NCI-H2196 treated with DMSO at 0.1 percent for 48 hours (cell line): ENCODE results near the gene CLDN9.

ENCODE experiments used
- DNase-seq: peaks from one replicate; lab custom pipeline; 2025; ENCODE audit not compliant: unreplicated experiment; lab: John Stamatoyannopoulos, UW

Gene CLDN9

DNA sequence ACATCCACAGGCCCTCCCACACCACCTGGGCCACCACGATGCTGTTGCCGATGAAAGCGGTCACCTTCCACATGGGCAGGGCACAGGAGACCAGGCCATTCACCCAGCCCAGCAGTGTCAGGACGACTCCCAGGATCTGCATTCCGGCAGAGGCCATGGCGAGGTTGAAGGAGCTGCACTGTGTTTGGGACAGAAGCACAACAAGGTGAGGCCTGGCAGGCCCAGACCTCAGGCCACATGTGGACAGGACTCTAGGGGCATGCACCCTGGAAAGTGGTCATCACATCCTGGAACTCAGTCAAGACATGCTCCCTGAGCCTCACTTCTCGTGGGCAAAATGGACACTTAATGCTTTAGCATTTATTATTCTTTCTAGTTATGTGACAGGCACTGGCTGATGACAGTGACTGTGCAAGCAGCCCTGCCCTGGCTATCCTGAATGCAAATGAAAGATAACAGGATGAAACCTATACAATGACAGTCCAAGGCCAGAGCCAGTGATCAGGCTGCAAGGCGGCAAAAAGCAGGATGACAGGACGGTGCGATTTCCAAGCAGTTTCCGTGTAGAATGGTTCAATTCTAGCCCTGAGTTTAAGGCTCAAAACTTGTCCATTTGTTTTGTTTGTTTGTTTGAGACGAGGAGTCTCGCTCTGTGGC lies 3.3 kb downstream of the CLDN9 start:
- DNase-seq, result no peak

DNA sequence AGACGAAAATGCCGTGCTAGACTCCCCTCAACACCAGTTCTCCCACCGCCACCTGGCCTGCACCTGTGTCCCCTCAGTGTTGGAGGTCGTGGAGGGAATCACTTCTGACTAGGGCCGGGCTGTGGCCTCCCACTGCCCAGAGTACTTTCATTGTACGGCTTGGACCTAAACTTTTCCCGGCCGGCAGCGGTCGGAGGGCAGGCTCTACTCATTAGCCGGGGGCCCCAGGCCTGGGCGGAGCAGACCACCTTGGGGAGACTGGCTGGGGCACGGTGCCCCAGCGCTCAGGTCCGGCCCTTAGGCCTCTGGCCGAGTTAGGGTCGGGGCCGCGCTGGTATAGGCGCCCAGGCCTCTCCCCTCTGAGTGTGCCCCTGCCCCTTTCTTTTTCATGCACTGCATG lies 4.6 kb downstream of the CLDN9 start:
- DNase-seq, result no peak

DNA sequence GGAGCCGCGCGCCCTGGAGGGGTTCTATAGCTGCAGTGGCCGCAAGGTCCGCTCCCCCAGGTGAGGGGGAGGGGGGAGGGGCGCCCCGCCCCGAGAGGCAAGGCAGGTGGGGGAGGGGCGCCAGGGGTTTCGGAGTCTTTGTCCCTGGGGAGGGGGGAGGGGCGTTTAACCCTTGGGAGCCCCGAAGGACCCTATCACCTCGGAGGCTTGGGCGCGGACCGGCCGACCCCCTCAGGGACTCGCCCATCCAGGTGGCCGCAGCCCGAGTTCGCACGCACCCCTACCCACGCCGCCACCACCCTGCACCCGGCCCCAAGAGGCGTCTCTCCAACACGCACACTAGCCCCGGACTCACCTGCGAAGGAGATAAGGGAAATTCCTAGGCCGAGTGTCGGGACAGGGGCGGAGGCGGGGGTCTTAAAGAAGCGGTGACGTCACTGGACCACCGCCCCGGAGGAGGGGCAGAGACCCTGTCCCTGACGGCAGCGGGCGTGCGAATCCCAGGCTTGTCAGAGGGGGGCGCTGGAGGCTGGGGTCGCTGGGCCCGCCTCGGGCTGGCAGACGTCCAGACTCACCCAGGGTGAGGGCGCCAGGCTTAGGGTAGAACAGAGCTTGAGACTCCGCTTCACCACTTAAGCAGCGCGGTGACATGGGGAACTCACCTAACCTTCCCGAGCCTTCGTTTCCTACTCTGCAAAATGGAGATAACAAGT lies 5.2 kb downstream of the CLDN9 start, which contains the start of gene CLDN6:
Gene CLDN6 (minus strand): TSS at position 390 of the 713 bp plus-strand sequence. CDS start 2,162 bp downstream, outside the sequence.
- no peak for DNase-seq

DNA sequence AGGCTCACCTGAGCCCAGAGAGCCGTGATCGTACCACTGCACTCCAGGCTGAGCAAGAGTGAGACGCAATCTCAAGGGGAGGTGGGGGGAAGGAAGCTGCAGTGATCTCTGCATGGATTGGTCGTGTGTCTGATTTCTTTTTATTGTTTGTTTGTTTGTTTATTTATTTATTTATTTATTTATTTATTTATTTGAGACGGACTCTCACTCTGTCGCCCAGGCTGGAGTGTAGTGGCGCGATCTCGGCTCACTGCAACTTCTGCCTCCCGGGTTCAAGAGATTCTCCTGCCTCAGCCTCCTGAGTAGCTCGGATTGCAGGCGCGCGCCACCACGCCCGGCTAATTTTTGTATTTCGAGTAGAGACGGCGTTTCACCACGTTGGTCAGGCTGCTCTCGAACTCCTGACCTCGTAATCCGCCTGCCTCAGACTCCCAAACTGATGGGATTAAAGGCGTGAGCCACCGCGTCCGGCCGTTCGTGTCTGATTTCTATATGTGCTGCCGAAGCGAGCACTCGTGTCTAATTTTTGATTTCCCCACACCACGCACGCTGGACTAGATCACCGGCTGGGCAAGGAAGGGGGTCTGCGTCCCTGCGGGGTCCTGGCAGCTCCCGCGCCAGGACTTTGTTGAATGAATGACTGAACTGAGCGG lies 7.0 kb downstream of the CLDN9 start:
- DNase-seq, result no peak

DNA sequence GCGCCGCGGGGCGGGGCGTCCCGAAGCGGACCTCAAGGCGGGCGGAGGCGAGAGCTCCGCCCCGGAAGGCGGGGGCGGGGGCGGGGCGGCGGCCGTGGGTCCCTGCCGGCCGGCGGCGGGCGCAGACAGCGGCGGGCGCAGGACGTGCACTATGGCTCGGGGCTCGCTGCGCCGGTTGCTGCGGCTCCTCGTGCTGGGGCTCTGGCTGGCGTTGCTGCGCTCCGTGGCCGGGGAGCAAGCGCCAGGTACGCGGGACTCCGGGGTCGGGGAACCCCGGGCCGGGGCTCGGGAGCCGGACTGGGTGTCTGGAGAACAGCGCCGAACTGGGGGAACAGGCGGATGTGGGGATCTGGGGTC lies 7.5 kb downstream of the CLDN9 start, which contains the start of gene TNFRSF12A:
Gene TNFRSF12A (plus strand): TSS at position 122 of the 357 bp plus-strand sequence. CDS start 30 bp downstream, at position 152.
- DNase-seq, result peak; percentile 47

DNA sequence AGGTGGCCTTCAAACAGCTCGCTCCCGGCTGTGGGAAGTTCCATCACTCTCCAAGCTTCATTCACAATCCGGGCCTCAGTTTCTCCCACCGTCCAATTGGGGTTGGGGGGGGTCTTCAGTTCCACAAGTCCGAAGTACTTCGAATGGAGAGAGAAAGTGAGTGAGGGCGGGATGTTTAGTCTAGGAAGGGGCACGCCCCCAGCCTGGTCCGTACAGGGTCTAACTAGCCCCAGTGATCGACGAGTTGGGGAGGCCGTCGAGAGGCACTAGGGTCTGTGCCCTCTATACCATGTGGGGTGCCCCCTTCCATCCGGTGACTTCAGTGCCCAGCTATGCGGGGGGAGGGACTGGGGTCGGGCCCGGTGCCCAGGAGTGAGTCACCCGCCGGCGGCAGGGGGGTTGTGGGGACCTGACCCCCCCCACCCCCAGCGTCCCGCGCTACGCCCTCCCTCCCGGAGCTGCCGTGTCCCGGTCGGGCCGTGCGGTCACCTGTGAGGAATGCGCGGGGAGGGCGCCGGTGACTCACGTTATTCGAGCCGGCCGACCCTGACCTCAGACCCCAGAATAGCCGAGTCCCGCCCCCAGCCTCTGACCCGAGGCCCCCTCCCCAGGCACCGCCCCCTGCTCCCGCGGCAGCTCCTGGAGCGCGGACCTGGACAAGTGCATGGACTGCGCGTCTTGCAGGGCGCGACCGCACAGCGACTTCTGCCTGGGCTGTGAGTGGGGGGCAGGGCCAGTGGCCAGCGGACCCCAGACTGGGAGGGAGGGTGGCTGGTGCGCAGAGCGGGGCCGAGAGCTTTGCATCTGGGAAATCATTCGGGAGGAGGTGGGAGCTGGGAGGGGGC lies 8.1 kb downstream of the CLDN9 start:
- DNase-seq, result peak; percentile 39

DNA sequence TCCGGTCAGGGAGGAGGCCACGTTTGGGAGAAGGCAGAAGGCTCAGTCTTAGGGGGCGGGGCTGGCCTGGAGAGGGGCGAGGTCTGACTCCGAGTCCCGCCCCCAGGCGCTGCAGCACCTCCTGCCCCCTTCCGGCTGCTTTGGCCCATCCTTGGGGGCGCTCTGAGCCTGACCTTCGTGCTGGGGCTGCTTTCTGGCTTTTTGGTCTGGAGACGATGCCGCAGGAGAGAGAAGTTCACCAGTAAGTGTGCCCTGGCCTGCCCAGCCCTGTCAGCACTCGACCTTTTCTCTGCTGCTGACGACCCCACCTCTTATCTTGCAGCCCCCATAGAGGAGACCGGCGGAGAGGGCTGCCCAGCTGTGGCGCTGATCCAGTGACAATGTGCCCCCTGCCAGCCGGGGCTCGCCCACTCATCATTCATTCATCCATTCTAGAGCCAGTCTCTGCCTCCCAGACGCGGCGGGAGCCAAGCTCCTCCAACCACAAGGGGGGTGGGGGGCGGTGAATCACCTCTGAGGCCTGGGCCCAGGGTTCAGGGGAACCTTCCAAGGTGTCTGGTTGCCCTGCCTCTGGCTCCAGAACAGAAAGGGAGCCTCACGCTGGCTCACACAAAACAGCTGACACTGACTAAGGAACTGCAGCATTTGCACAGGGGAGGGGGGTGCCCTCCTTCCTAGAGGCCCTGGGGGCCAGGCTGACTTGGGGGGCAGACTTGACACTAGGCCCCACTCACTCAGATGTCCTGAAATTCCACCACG lies 8.9 kb downstream of the CLDN9 start:
- DNase-seq, result peak; percentile 40

DNA sequence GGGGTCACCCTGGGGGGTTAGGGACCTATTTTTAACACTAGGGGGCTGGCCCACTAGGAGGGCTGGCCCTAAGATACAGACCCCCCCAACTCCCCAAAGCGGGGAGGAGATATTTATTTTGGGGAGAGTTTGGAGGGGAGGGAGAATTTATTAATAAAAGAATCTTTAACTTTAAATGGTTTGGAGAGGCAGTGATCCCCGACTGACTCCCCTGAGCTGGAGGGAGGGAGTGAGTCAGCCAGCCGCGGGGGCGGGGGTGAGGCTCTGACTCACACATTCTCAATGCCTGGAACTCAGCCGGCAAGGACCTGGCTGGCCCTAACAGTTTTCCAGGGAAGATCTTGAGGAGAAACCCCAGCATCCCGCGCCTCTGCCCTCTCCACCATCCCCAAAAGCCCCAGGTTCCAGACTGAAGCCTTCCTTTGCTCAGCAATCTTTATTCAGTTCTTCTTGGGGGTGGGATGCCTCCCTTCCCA lies 9.5 kb downstream of the CLDN9 start:
- peak; percentile 59 for DNase-seq

DNA sequence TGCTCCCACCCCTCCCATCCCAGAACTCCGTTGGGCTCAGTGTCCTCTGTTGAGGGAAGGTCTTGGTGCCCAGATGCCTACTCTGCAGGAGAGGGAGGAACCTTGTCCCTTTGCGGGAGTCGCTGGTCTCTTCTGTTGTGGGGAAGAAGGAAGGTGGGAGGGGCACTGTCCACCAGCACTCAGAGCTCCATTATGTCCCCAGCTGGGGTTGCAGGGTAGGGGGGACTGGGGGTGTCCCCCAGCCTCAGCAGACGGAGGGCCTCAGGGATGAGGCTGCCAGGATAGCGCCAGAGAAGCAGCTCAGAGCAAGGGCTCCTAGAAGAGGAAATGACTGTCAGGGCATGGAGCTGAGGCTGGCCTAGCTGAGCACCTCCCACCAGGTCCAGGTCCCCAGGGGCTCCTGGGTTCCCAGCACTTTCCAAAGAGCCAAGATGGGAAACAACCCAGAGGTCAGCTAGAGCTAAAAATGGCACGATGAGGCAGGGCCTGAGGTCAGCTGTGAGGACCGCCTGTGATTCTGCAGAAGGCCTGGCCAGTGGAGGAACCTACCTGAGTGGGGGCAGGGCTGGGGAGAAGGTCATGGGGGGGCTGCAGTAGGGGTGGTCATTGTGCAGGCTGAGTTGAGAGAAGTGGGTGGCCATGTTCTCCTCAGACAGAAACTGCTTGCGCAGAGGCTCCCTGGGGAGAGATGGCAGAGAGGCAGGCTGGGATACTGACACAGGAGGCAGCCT lies 10.1 kb downstream of the CLDN9 start:
- DNase-seq, result no peak

DNA sequence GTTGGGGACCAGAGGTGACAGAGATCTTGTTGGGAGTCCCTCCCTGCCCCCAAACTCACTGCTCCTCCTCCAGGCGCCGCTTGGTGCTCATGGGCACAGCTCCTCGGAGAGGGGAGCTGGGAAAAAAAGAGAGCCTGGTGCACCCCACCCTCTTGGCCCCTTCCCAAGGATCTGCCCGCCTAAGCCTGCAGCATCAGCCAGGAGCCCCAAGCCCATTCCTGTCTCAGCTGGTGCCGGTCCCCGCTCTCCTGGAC lies 10.6 kb downstream of the CLDN9 start:
- no peak for DNase-seq

DNA sequence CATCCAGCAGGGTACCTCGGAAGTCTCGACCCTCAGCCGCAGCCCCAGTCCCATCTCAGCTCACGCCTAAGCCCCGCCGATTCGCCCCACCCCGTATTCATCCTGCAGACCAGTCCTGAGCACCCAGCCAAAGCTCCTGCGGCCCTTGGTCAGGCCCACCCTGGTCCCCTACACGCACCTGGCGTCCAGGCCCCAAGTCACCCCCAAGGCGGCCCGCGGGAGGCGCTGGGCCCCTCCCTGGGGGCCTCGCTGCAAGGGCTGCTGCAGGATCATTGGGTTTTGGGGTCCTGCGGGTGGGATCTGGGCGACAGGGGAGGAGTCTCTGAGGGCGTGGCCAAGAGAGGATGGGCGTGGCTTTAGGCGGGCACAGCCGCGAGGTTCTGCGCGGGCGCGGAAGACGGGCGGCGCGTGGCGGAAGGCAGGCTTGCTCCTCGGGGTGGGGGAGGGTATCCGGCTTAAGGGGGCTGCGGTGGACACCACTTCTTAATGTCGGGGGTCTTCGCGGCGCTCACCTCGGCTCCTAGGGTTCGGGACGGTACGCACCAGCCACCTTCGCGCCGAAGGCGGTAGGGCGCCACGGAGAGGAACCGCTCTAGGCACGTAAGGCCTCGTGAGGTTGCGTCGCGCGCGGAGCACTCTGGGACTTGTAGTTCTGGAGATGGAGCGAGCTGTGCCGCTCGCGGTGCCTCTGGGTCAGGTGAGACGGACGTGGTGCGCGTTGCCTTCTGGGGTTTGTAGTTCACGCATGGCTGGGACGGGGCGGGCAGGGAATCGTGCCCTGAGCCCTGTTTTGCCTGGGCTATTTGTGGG lies 11.2 kb downstream of the CLDN9 start, which contains the start of the genes HCFC1R1 and THOC6:
Gene HCFC1R1 (minus strand): TSS at position 274 of the 810 bp plus-strand sequence. CDS start 1 bp downstream, at position 273.
Gene THOC6 (plus strand): TSS at position 367 of the 810 bp plus-strand sequence. CDS start 292 bp downstream, at position 659.
- peak; percentile 91 for DNase-seq

DNA sequence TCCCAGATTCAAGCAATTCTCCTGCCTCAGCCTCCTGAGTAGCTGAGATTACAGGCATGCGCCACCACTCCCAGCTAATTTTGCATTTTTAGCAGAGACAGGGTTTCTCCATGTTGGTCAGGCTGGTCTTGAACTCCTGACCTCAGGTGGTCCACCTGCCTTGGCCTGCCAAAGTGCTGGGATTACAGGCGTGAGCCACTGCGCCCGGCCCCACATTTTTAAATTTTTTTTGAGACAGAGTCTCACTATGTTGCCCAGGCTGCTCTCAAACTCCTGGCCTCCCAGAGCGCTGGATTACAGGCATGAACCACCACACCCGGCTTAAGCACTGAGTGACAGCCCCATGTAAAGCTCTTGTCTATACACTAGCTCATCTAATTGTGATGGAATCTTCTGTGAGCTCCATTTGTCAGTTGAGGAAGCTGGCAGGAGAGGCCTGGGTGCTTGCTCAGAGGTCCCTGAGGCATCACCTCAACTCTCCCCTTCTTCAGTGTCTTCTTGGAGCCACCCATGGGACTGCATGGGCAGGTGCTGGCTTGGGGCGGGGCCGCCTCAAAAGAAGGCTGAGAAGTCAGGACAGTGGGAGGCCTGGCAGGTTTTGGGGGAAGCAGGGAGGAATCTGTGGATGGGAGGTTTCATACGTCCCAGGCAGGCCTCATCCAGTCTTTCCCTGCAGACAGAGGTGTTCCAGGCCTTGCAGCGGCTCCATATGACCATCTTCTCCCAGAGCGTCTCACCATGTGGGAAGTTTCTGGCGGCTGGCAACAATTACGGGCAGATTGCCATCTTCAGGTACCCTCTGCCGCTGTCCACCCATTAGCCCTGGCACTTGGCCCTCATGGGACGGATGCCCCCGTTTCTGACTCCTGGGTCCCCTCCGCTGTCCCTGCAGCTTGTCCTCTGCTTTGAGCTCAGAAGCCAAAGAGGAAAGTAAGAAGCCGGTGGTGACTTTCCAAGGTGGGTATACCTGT lies 12.6 kb downstream of the CLDN9 start:
- no peak for DNase-seq

DNA sequence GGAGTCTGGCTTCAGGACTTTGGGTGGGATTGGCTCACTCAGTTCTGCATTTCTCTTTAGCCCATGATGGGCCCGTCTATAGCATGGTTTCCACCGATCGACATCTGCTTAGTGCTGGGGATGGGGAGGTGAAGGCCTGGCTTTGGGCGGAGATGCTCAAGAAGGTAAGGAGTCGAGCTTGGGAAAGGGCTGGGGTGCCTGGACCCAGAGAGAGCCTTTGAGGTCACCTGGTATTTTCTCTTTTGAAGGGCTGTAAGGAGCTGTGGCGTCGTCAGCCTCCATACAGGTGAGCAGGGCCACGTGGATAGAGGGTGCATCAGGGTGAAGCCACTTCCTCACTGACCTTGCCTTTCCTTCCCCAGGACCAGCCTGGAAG lies 13.3 kb downstream of the CLDN9 start:
- no peak for DNase-seq

DNA sequence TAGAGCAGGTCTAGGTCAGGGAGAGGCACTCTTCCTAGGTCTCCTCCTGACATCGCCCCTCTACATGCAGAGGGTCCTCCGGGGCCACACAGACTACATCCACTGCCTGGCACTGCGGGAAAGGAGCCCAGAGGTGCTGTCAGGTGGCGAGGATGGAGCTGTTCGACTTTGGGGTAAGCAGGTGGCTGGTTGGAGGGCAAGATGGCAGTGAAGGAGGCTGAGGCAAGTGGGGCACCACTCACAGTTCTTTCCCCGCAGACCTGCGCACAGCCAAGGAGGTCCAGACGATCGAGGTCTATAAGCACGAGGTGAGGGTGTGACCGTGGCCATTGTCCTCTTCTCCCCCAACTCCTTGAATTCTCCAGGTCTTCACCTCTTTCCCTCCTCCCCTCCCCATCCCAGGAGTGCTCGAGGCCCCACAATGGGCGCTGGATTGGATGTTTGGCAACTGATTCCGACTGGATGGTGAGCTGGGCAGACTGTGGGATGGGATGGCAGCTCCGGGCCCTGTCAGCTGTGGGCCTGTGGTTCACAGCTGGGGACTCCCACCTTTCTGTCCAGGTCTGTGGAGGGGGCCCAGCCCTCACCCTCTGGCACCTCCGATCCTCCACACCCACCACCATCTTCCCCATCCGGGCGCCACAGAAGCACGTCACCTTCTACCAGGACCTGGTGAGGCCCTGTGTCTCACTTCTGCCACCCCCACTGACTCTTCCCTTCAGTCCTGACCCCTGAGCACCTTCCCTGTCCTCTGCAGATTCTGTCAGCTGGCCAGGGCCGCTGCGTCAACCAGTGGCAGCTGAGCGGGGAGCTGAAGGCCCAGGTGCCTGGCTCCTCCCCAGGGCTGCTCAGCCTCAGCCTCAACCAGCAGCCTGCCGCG lies 14.1 kb downstream of the CLDN9 start:
- DNase-seq, result no peak

DNA sequence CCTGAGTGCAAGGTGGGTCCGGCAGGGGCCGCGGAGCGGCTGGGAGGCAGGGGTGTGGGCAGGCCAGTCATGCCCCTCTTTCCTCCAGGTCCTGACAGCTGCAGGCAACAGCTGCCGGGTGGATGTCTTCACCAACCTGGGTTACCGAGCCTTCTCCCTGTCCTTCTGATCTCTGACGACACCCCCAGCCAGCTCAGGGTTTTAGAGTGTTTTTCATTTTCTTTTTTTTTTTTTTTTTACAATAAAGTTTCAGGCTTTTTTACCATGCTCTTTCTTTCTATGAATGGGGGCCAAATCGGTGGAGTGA lies 14.7 kb downstream of the CLDN9 start:
- DNase-seq, result no peak

DNA sequence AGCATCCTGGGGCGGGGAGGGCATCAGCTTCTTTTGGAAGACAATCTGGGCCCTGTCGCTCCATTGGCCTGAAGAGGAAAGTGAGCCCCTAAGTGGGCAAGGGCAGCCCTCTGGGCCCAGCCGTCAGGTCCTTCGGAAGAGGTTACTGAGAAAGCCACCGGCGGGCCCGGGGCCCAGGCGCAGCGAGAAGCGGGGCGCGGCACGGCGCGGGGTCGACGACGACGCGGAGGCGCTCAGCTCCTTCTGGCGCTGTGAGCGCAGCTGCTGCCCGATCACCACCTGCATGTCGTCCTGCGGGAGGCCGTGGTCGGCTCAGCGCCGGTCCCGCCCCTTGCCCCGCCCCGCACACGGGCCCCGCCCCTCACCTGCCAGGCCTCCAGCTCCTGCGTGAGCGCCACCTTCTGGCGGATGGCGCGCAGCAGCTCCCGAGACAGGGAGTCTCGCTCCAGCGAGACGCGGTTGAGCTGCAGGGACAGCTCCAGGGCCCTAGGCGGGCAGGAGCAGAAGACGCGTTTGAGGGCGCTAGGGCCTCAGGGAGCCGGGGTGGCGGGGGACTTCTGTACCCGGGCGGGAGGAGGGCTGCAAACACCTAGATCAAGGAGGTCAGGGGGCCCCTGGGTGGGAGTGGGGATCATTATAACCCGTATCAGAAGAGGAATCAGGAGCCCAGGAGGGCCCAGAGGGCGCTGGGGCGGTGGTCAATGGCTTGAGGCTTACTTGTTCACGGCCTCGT lies 15.4 kb downstream of the CLDN9 start:
- DNase-seq, result peak; percentile 80
